Activated T-cell treated with anti-CD3 and anti-CD28 coated beads, Interleukin-2, amount 50 U/mL, for 4 hours (primary cell): ENCODE results near the gene GRM8. TPM values are rescaled to one million over a fixed set of nuclear protein-coding genes. Genes with fewer than 3 reads are reported as not detected.

ENCODE experiments used
- ATAC-seq, 2 donors: fragments of 200-7000 bp; cut with Tn5 transposase; one replicate each; pipeline ENCODE4 v1.10.0; 2021
- DNase-seq: peaks from one replicate; pipeline ENCODE4 v3.0.0-alpha.2; 2020
- H3K27me3 Mint-ChIP-seq: one replicate; pipeline ENCODE4 v1.8.0; 2021; ENCODE audit warnings: low read depth, mixed read lengths
- H3K36me3 Mint-ChIP-seq: one replicate; pipeline ENCODE4 v1.8.0; 2022; ENCODE audit warnings: mixed read lengths; ENCODE audit not compliant: insufficient read depth
- H3K4me1 Mint-ChIP-seq: one replicate; pipeline ENCODE4 v1.8.0; 2021; ENCODE audit warnings: low read depth, mixed read lengths
- H3K4me3 Mint-ChIP-seq: one replicate; pipeline ENCODE4 v1.8.0; 2021; ENCODE audit warnings: mild to moderate bottlenecking, moderate library complexity, mixed read lengths
- H3K9me3 Mint-ChIP-seq: one replicate; pipeline ENCODE4 v1.8.0; 2021; ENCODE audit warnings: mixed read lengths
- total RNA-seq, 3 donors: library from RNA; stranded (reverse); gene quantifications; one replicate each; pipeline ENCODE4 v1.2.1, GENCODE V29; 2021

Gene GRM8
- total RNA-seq, 3 donors from 2014 or later: not detected

DNA sequence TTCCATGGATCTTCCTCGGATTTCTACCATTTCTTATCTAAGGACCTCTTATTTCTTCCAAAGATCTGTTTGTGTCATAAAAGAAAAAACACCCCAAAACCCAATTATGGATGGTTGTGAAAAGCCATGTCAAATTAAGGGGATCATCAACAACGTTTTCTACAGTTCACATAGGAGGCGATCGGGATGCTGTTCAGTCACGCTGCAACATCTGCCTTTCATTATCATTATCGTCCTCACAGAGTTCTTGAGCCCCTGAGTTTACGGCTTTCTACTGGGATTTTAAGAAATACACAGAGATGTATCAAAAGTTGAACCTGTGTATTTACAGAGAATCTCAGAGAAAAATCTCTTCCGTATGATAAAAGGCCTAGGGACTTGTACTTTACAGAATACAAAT, 101.4 kb downstream of the GRM8 start:
- peaks cover 8% of the 10 kb centered on the region for H3K27me3 Mint-ChIP-seq
- no peak overlapping the region for H3K4me3 Mint-ChIP-seq
- ATAC-seq (no peak), DNase-seq (no peak)
- no peaks in the 10 kb centered on the region for H3K4me1 Mint-ChIP-seq
- H3K36me3 Mint-ChIP-seq: no peaks in the 10 kb centered on the region
- no peaks in the 10 kb centered on the region for H3K9me3 Mint-ChIP-seq

- Mint-ChIP-seq H3K9me3 (no peaks in the 10 kb centered on the region), H3K4me1 (no peaks in the 10 kb centered on the region), H3K36me3 (no peaks in the 10 kb centered on the region), H3K4me3 (no peak overlapping the region), H3K27me3 (peaks cover 8% of the 10 kb centered on the region)
- ATAC-seq: no peak
- DNase-seq: no peak
Observed at GRCh38 chr7:127150543-127150942, 102.2 kb downstream of the GRM8 start.

- Mint-ChIP-seq H3K27me3 (peaks cover 3% of the 10 kb centered on the region), H3K9me3 (no peaks in the 10 kb centered on the region), H3K4me3 (no peak overlapping the region), H3K36me3 (no peaks in the 10 kb centered on the region), H3K4me1 (no peaks in the 10 kb centered on the region)
- ATAC-seq (no peak), DNase-seq (no peak)
Observed at GRCh38 chr7:127146746-127147536, 105.8 kb downstream of the GRM8 start.

- ATAC-seq (no peak), DNase-seq (no peak)
- no peaks in the 10 kb centered on the region for H3K4me1 Mint-ChIP-seq
- no peaks in the 10 kb centered on the region for H3K9me3 Mint-ChIP-seq
- H3K4me3 Mint-ChIP-seq: no peak overlapping the region
- no peaks in the 10 kb centered on the region for H3K36me3 Mint-ChIP-seq
- peaks cover 2% of the 10 kb centered on the region for H3K27me3 Mint-ChIP-seq
Observed at GRCh38 chr7:127137146-127137545, 115.6 kb downstream of the GRM8 start.

- H3K4me1 Mint-ChIP-seq: no peaks in the 10 kb centered on the region
- no peaks in the 10 kb centered on the region for H3K36me3 Mint-ChIP-seq
- no peak for DNase-seq
- no peak for ATAC-seq
- H3K4me3 Mint-ChIP-seq: no peak overlapping the region
- H3K27me3 Mint-ChIP-seq: peaks cover under 1% of the 10 kb centered on the region
- no peaks in the 10 kb centered on the region for H3K9me3 Mint-ChIP-seq
Observed at GRCh38 chr7:127135871-127136485, 116.8 kb downstream of the GRM8 start.

- Mint-ChIP-seq H3K4me1 (no peaks in the 10 kb centered on the region), H3K9me3 (no peaks in the 10 kb centered on the region), H3K36me3 (no peaks in the 10 kb centered on the region), H3K27me3 (peaks cover 2% of the 10 kb centered on the region), H3K4me3 (no peak overlapping the region)
- DNase-seq (no peak), ATAC-seq (no peak)
Observed at GRCh38 chr7:127123220-127123619, 129.5 kb downstream of the GRM8 start.

GRCh38 chr7:127119517-127119916, 133.2 kb downstream of the GRM8 start:
- Mint-ChIP-seq H3K27me3 (no peaks in the 10 kb centered on the region), H3K36me3 (no peaks in the 10 kb centered on the region), H3K9me3 (no peaks in the 10 kb centered on the region), H3K4me3 (no peak overlapping the region), H3K4me1 (no peaks in the 10 kb centered on the region)
- DNase-seq: no peak
- ATAC-seq: no peak

DNA sequence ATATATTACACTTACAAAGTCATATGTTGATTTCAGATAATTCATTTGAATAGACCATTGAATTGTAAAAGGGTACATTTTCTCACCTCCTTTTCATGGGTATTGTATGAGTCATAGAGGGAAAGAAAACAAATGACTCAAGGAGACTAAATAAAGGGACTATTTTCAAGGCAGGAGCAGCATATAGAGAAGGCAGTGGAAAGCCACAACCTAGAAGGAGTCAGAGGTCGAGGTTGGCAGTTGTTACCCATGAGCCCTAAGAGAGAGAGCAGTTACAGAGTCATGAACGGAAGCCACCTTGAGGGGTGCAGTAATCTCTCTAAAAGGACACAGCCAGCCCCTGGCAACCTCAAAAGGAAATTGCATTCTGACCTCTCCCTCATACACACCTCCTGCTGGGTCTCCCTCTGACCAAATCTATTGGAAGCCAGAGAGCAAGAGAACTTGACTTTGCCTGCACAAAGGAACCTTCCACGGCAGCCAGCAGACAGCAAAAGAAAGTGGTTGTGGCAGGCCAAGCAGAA, 137.9 kb downstream of the GRM8 start:
- Mint-ChIP-seq H3K9me3 (no peaks in the 10 kb centered on the region), H3K27me3 (peaks cover 9% of the 10 kb centered on the region), H3K36me3 (no peaks in the 10 kb centered on the region), H3K4me1 (no peaks in the 10 kb centered on the region), H3K4me3 (no peak overlapping the region)
- ATAC-seq (peak in 1 of 2 donors; percentile 34), DNase-seq (no peak)

GRCh38 chr7:127107601-127108007, 145.1 kb downstream of the GRM8 start:
- ATAC-seq (no peak), DNase-seq (no peak)
- H3K9me3 Mint-ChIP-seq: no peaks in the 10 kb centered on the region
- H3K36me3 Mint-ChIP-seq: no peaks in the 10 kb centered on the region
- H3K4me1 Mint-ChIP-seq: no peaks in the 10 kb centered on the region
- peaks cover 11% of the 10 kb centered on the region for H3K27me3 Mint-ChIP-seq
- no peak overlapping the region for H3K4me3 Mint-ChIP-seq

GRCh38 chr7:127093340-127093739, 159.4 kb downstream of the GRM8 start:
- ATAC-seq (no peak), DNase-seq (no peak)
- Mint-ChIP-seq H3K4me1 (no peaks in the 10 kb centered on the region), H3K27me3 (peaks cover 3% of the 10 kb centered on the region), H3K4me3 (no peak overlapping the region), H3K9me3 (no peaks in the 10 kb centered on the region), H3K36me3 (no peaks in the 10 kb centered on the region)

- Mint-ChIP-seq H3K36me3 (no peaks in the 10 kb centered on the region), H3K9me3 (no peaks in the 10 kb centered on the region)
Observed at GRCh38 chr7:127091620-127092019, 161.1 kb downstream of the GRM8 start.

GRCh38 chr7:127089146-127089545, 163.6 kb downstream of the GRM8 start:
- H3K36me3 Mint-ChIP-seq: no peaks in the 10 kb centered on the region
- H3K4me1 Mint-ChIP-seq: no peaks in the 10 kb centered on the region
- no peak overlapping the region for H3K4me3 Mint-ChIP-seq
- ATAC-seq: no peak
- H3K27me3 Mint-ChIP-seq: peaks cover 3% of the 10 kb centered on the region
- DNase-seq: no peak
- H3K9me3 Mint-ChIP-seq: no peaks in the 10 kb centered on the region

More at GRCh38 chr7:127091620-127092019, 161.1 kb downstream of the GRM8 start:
- no peak for ATAC-seq
- Mint-ChIP-seq H3K4me3 (no peak overlapping the region), H3K27me3 (peaks cover 6% of the 10 kb centered on the region), H3K4me1 (no peaks in the 10 kb centered on the region)
- no peak for DNase-seq

GRCh38 chr7:127081539-127081938, 171.2 kb downstream of the GRM8 start:
- no peak overlapping the region for H3K4me3 Mint-ChIP-seq

GRCh38 chr7:127080576-127080975, 172.2 kb downstream of the GRM8 start:
- Mint-ChIP-seq H3K4me1 (no peaks in the 10 kb centered on the region), H3K27me3 (peaks cover 2% of the 10 kb centered on the region), H3K9me3 (no peaks in the 10 kb centered on the region), H3K36me3 (no peaks in the 10 kb centered on the region), H3K4me3 (no peak overlapping the region)
- ATAC-seq: no peak
- no peak for DNase-seq

More at GRCh38 chr7:127081539-127081938, 171.2 kb downstream of the GRM8 start:
- Mint-ChIP-seq H3K9me3 (no peaks in the 10 kb centered on the region), H3K4me1 (no peaks in the 10 kb centered on the region), H3K36me3 (no peaks in the 10 kb centered on the region), H3K27me3 (peaks cover 2% of the 10 kb centered on the region)
- no peak for ATAC-seq
- DNase-seq: no peak

GRCh38 chr7:127066974-127067373, 185.8 kb downstream of the GRM8 start:
- no peak for DNase-seq
- Mint-ChIP-seq H3K9me3 (peaks cover 13% of the 10 kb centered on the region), H3K4me1 (no peaks in the 10 kb centered on the region), H3K36me3 (no peaks in the 10 kb centered on the region), H3K27me3 (peaks cover 8% of the 10 kb centered on the region), H3K4me3 (no peak overlapping the region)
- ATAC-seq: no peak
